ENCODE results near the gene DDX54. TPM values are rescaled to one million over a fixed set of nuclear protein-coding genes. Genes with fewer than 3 reads are reported as not detected.

The DDX54 gene
- total and polyA plus RNA-seq, 12 donors = 16.5 to 52.7 (median 37.5) TPM

DNA sequence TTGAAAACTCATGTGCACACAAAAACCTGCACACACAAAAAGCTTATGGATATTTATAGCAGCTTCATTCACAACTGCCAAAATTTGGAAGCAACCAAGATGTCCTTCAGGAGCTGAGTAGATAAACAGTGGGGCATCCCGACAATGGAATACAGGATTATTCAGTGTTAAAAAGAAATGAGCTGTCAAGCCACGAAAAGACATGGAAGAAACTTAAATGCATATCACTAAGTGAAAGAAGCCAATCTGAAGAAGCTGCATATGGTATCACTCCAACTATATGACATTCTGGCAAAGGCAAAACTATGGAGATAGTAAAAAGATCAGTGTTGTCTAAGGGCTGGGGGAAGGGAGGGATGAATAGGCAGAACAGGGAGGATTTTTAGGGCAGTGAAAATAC, 30.7 kb upstream of the DDX54 start:
- Histone ChIP-seq H3K36me3 (no peaks in the 10 kb centered on the region), H3K4me1 (peaks cover 0 to 63% (median 16%) of the 10 kb centered on the region in 9 donors), H3K4me3 (no peak overlapping the region), H3K9me3 (no peaks in the 10 kb centered on the region), H3K27me3 (no peaks in the 10 kb centered on the region), H3K27ac (peak overlapping the region in 1 of 10 donors; percentile 51)
- DNase-seq = no peak
- ATAC-seq = no peak
- TF ChIP-seq, protein P1, sequence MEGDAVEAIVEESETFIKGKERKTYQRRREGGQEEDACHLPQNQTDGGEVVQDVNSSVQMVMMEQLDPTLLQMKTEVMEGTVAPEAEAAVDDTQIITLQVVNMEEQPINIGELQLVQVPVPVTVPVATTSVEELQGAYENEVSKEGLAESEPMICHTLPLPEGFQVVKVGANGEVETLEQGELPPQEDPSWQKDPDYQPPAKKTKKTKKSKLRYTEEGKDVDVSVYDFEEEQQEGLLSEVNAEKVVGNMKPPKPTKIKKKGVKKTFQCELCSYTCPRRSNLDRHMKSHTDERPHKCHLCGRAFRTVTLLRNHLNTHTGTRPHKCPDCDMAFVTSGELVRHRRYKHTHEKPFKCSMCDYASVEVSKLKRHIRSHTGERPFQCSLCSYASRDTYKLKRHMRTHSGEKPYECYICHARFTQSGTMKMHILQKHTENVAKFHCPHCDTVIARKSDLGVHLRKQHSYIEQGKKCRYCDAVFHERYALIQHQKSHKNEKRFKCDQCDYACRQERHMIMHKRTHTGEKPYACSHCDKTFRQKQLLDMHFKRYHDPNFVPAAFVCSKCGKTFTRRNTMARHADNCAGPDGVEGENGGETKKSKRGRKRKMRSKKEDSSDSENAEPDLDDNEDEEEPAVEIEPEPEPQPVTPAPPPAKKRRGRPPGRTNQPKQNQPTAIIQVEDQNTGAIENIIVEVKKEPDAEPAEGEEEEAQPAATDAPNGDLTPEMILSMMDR (IDR thresholded peaks at IDR 0.05) = no peak
- 31 to 35% methylated on average over 2 of the region's 2 CpGs for whole genome bisulfite sequencing, 2 donors
- intact Hi-C loops (cut with DNase I) = loop anchor here in 3 of 10 donors (10.0 kb wide), 3 partner anchors 59 to 749 kb away; partner anchors contain the start of genes RBM19 (in 1 of the 3) and SLC8B1 (in 1 of the 3)

DNA sequence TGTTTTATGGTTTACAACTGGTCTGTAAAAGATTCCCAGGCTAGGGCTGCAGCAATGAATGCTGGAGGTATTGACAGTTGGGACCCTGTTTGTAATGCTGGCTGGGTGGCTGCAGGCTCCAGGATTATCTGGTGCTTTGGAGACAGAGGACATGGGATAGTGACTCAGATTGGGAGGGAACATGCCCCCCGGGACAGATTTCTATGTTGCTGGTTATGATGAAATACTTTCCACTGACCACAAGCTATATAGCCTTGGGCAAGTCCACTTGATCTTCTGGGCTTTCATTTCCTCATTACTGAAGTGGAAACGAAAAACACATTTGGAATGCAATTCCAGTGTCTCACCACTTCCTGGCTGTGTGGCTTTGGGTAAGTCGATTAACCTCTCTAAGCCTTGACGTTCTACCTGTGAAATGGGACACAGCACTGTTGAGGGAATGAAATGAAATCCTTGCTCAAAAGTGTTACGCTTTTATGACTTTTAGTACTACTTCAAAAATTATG, 29.7 kb upstream of the DDX54 start:
- Histone ChIP-seq H3K9me3 (no peaks in the 10 kb centered on the region), H3K27me3 (no peaks in the 10 kb centered on the region), H3K36me3 (no peaks in the 10 kb centered on the region), H3K27ac (peak overlapping the region in 9 of 10 donors; percentile 1 to 68 (median 11)), H3K4me3 (no peak overlapping the region), H3K4me1 (peaks cover 0 to 62% (median 10%) of the 10 kb centered on the region in 9 donors)
- 54 to 69% methylated on average over 5 of the region's 5 CpGs for WGBS, 2 donors
- DNase-seq (peak in 1 of 2 donors; percentile 65), ATAC-seq (peak; percentile 71 to 98 (median 90))
- intact Hi-C loops (cut with DNase I) = loop anchor here in 3 of 10 donors (10.0 kb wide), 3 partner anchors 60 to 750 kb away; partner anchors contain the start of genes RBM19 (in 1 of the 3) and SLC8B1 (in 1 of the 3)
- TF ChIP-seq, protein P1 (IDR thresholded peaks at IDR 0.05) = peak in 2 of 9 donors; percentile 12 to 24

DNA sequence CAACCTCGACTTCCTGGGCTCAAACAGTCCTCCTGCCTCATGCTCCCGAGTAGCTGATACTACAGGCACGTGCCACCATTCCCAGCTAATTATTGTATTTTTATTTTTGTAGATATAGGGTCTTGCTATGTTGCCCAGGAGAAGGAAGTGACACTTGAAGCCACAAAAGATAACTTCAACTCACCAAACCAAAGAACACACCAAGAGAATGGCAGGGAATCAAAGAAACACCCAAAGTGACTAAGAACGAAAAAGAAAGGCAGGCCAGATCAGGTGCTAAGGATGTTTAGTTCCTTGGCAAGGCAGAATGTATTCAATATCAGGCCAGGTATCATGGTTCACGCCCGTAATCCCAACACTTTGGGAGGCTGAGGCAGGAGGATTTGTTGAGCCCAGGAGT, 25.9 kb upstream of the DDX54 start:
- no peaks in the 10 kb centered on the region for H3K9me3 ChIP-seq
- no peak overlapping the region for H3K27ac ChIP-seq
- intact Hi-C loops (cut with DNase I) = loop anchor here in 3 of 10 donors (10.0 kb wide), 3 partner anchors 64 to 754 kb away; partner anchors contain the start of genes RBM19 (in 1 of the 3) and SLC8B1 (in 1 of the 3)
- no peak for DNase-seq
- peaks cover 0 to 82% (median 24%) of the 10 kb centered on the region in 9 donors for H3K4me1 ChIP-seq
- no peak for ATAC-seq
- 88 to 94% methylated on average over 6 of the region's 6 CpGs for WGBS, 2 donors
- no peaks in the 10 kb centered on the region for H3K36me3 ChIP-seq
- no peaks in the 10 kb centered on the region for H3K27me3 ChIP-seq
- no peak overlapping the region for H3K4me3 ChIP-seq
- TF ChIP-seq, protein P1 (IDR thresholded peaks at IDR 0.05) = no peak

DNA sequence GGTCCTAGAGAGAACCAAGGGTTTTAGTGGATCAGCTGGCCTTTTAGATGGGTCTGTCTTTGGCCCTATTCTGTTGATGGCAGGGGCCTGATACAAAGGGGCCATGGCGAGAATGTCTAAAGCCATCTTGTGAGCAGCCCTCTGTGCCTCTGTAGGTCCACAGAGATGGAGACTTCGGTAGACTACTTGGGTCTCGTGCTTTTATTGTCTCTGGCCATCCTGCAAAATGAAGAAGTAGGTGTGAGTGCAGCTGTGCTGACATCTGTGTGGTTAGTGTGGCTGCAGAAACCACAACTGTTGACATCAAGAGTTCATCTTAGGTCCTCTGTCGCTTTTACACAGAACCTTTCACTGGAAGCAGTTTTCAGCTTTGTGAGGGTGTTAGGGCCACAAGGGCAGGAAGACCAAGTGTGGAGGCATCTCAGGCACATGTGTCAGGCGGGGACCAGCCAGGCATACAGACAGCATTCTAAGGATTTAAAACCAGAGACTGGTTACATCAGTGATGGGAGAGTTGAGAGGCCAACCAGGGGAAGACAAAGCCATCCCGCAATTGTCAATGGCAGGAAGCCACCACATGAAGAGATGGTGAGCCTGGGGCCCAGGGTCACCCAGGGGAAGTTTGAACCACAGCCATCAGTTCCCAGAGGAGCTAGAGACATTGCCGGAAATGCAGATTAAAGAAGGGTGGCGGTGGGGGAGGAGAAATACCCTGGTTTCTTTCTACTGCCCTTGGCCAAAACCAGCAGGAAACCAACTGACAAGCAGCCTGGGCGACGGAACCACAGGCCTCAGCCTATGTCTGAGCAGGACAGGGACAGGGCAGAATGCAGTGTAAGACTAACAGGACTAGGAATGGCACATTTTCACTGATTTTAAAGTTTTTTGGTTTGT, 23.0 kb upstream of the DDX54 start:
- H3K4me3 ChIP-seq = no peak overlapping the region
- 46 to 57% methylated on average over 10 of the region's 10 CpGs for WGBS, 2 donors
- H3K27me3 ChIP-seq = no peaks in the 10 kb centered on the region
- DNase-seq = peak; percentile 46 to 63
- intact Hi-C loops (cut with DNase I) = no loop called here
- ATAC-seq = peak; percentile 73 to 89 (median 82)
- H3K36me3 ChIP-seq = no peaks in the 10 kb centered on the region
- TF ChIP-seq, protein P1 (IDR thresholded peaks at IDR 0.05) = no peak
- no peaks in the 10 kb centered on the region for H3K9me3 ChIP-seq
- peaks cover 0 to 76% (median 19%) of the 10 kb centered on the region in 9 donors for H3K4me1 ChIP-seq
- peak overlapping the region in 9 of 10 donors; percentile 25 to 91 (median 62) for H3K27ac ChIP-seq

Measured in heart right ventricle (tissue), 16 donors.